MV-4-11 (cell line): ENCODE results near the gene SLC9A6.

Experiments
- DNase-seq: peaks from one replicate; lab custom pipeline; 2025; lab: John Stamatoyannopoulos, UW

Gene SLC9A6

GRCh38 chrX:135985157-135985972, at the start of gene SLC9A6:
SLC9A6 (plus strand) TSS chrX:135985435; CDS start chrX:135985659, 224 bp downstream.
- DNase-seq: peak; percentile 58

GRCh38 chrX:135944486-135944885, 40.7 kb upstream of the SLC9A6 start:
- DNase-seq: peak; percentile 34

- no peak for DNase-seq
Observed at GRCh38 chrX:135951291-135951690, 33.9 kb upstream of the SLC9A6 start.

- DNase-seq: peak; percentile 18
Observed at GRCh38 chrX:135973025-135973547, 12.1 kb upstream of the SLC9A6 start.

GRCh38 chrX:135973548-135974278, 11.5 kb upstream of the SLC9A6 start, which contains the start of gene MMGT1:
MMGT1 (minus strand) TSS chrX:135973988; CDS start chrX:135973675, 313 bp downstream.
- peak; percentile 72 for DNase-seq

GRCh38 chrX:135974279-135974856, 10.9 kb upstream of the SLC9A6 start:
- DNase-seq: peak; percentile 25

- no peak for DNase-seq
Observed at GRCh38 chrX:135975421-135975820, 9.8 kb upstream of the SLC9A6 start.

- DNase-seq: no peak
Observed at GRCh38 chrX:135977611-135978010, 7.6 kb upstream of the SLC9A6 start.

GRCh38 chrX:135981010-135981409, 4.2 kb upstream of the SLC9A6 start:
- no peak for DNase-seq

- no peak for DNase-seq
Observed at GRCh38 chrX:135981668-135982067, 3.6 kb upstream of the SLC9A6 start.

GRCh38 chrX:135982860-135983259, 2.4 kb upstream of the SLC9A6 start:
- no peak for DNase-seq

GRCh38 chrX:135984256-135984655, 979 bp upstream of the SLC9A6 start:
- DNase-seq: no peak

- DNase-seq: no peak
Observed at GRCh38 chrX:135984791-135985156, 461 bp upstream of the SLC9A6 start.

GRCh38 chrX:135985973-135986310, 707 bp downstream of the SLC9A6 start:
- DNase-seq: no peak

- DNase-seq: no peak
Observed at GRCh38 chrX:135988245-135988644, 3.0 kb downstream of the SLC9A6 start.

GRCh38 chrX:136015016-136015415, 29.8 kb downstream of the SLC9A6 start:
- no peak for DNase-seq

- DNase-seq: no peak
Observed at GRCh38 chrX:136016881-136017280, 31.6 kb downstream of the SLC9A6 start.

- no peak for DNase-seq
Observed at GRCh38 chrX:136019226-136019625, 34.0 kb downstream of the SLC9A6 start.

GRCh38 chrX:136021160-136021559, 35.9 kb downstream of the SLC9A6 start:
- DNase-seq: no peak

GRCh38 chrX:136021903-136022302, 36.7 kb downstream of the SLC9A6 start:
- no peak for DNase-seq

GRCh38 chrX:136025091-136025490, 39.9 kb downstream of the SLC9A6 start:
- no peak for DNase-seq

GRCh38 chrX:136028383-136028984, 43.2 kb downstream of the SLC9A6 start:
- peak; percentile 25 for DNase-seq
